ENCODE measurements around the gene RAB27A. TPM values are rescaled to one million over a fixed set of nuclear protein-coding genes. Genes with fewer than 3 reads are reported as not detected.

The RAB27A gene
- total RNA-seq, 4 donors from 2014 or later = 6.2 to 11.9 (median 7.5) TPM

GRCh38 chr15:55194256-55194655 lies 95.4 kb downstream of the RAB27A start:
- TF ChIP-seq POLR2A (IDR thresholded peaks at IDR 0.05) = no peak
- TF ChIP-seq, protein P1, sequence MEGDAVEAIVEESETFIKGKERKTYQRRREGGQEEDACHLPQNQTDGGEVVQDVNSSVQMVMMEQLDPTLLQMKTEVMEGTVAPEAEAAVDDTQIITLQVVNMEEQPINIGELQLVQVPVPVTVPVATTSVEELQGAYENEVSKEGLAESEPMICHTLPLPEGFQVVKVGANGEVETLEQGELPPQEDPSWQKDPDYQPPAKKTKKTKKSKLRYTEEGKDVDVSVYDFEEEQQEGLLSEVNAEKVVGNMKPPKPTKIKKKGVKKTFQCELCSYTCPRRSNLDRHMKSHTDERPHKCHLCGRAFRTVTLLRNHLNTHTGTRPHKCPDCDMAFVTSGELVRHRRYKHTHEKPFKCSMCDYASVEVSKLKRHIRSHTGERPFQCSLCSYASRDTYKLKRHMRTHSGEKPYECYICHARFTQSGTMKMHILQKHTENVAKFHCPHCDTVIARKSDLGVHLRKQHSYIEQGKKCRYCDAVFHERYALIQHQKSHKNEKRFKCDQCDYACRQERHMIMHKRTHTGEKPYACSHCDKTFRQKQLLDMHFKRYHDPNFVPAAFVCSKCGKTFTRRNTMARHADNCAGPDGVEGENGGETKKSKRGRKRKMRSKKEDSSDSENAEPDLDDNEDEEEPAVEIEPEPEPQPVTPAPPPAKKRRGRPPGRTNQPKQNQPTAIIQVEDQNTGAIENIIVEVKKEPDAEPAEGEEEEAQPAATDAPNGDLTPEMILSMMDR (IDR thresholded peaks at IDR 0.05) = no peak
- no peak for DNase-seq (ENCODE audit: low spot score in 2 of 2)
- H3K4me3 ChIP-seq (ENCODE audit: low read depth, poor library complexity, severe bottlenecking) = no peak overlapping the region
- intact Hi-C loops (cut with DNase I; ENCODE audit: low total_unique reads) = no loop called here

DNA sequence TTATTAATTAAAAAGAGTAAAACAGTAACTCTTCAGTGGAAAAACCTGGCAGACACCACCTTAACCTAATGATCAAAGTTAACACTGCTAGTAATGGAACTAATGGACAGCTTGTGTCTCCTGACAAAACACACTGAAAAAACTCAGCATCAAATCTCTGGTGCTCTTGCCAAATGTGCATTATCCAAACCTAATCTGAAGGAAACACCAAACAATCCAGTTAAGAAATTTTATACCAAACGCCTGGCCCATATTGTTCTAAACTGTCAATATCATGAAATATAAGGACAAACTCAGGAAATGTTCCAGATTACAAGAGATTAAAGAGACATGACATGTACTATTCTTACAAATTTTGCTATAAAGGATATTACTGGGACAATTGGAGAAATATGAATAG lies 103.3 kb downstream of the RAB27A start:
- intact Hi-C loops (cut with DNase I; ENCODE audit: low total_unique reads) = no loop called here
- TF ChIP-seq, protein P1 (IDR thresholded peaks at IDR 0.05) = no peak
- no peak for TF ChIP-seq POLR2A (IDR thresholded peaks at IDR 0.05)
- no peak for DNase-seq (ENCODE audit: low spot score in 2 of 2)
- H3K4me3 ChIP-seq (ENCODE audit: low read depth, poor library complexity, severe bottlenecking) = no peak overlapping the region
- WGBS, 2 donors = 64 to 78% methylated on average over 1 of the region's 1 CpG

DNA sequence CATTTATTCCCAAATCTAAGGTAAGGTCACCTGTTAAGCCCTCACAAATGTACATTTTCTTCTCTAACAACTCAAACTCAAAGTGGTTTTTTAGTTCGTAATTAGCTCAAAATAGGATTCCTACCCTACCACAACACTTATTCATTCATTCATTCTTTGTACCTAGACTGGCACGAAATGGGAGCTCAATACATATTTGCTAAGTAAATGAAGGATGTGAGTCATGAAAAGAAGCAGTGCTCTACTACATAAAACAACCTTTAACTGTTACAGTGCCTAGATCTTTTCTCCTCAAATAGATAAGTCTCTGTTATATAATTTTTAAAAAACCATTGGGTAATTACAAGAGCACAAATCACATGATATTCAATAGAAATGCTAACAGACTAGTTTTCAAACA lies 105.9 kb downstream of the RAB27A start:
- no peak for TF ChIP-seq POLR2A (IDR thresholded peaks at IDR 0.05)
- TF ChIP-seq, protein P1 (IDR thresholded peaks at IDR 0.05) = no peak
- intact Hi-C loops (cut with DNase I; ENCODE audit: low total_unique reads) = no loop called here
- DNase-seq (ENCODE audit: low spot score in 2 of 2) = no peak
- WGBS, 2 donors = 82 to 90% methylated on average over 2 of the region's 2 CpGs
- H3K4me3 ChIP-seq (ENCODE audit: low read depth, poor library complexity, severe bottlenecking) = no peak overlapping the region

DNA sequence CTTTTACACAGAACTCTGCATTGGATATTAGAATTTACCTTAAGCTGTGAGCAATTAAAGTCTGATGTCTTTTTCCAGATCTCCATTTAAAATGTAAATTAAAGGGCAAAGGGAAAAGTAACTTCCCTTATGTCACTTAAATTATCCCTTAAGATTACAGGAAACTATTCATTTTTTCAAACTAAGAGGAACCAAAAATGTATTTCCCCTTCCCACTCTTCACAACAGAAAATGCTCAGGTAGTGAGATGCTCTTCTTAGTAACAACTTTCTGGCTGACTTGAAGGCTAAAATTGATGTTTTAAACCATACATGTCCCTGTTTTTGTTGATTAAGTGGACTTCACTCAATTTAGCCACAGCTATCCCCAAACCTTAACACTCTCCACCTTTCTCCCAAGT lies 110.5 kb downstream of the RAB27A start:
- no peak for DNase-seq (ENCODE audit: low spot score in 2 of 2)
- no peak overlapping the region for H3K4me3 ChIP-seq (ENCODE audit: low read depth, poor library complexity, severe bottlenecking)
- intact Hi-C loops (cut with DNase I; ENCODE audit: low total_unique reads) = no loop called here
- TF ChIP-seq, protein P1 (IDR thresholded peaks at IDR 0.05) = no peak
- no peak for TF ChIP-seq POLR2A (IDR thresholded peaks at IDR 0.05)

- intact Hi-C loops (cut with DNase I; ENCODE audit: low total_unique reads) = no loop called here
- TF ChIP-seq, protein P1 (IDR thresholded peaks at IDR 0.05) = no peak
- no peak for TF ChIP-seq POLR2A (IDR thresholded peaks at IDR 0.05)
- H3K4me3 ChIP-seq (ENCODE audit: low read depth, poor library complexity, severe bottlenecking) = no peak overlapping the region
- WGBS, 2 donors = 51 to 83% methylated on average over 4 of the region's 4 CpGs
- DNase-seq (ENCODE audit: low spot score in 2 of 2) = no peak
Measured at GRCh38 chr15:55170361-55170760, 119.3 kb downstream of the RAB27A start.

- TF ChIP-seq POLR2A (IDR thresholded peaks at IDR 0.05) = no peak
- TF ChIP-seq, protein P1 (IDR thresholded peaks at IDR 0.05) = no peak
- 72% methylated on average over 11 of the region's 11 CpGs for WGBS, 2 donors
- DNase-seq (ENCODE audit: low spot score in 2 of 2) = peak in 1 of 2 donors; percentile 20
Measured at GRCh38 chr15:55168350-55168974, 121.2 kb downstream of the RAB27A start.

More at GRCh38 chr15:55168350-55168974, 121.2 kb downstream of the RAB27A start:
- intact Hi-C loops (cut with DNase I; ENCODE audit: low total_unique reads) = no loop called here
- no peak overlapping the region for H3K4me3 ChIP-seq (ENCODE audit: low read depth, poor library complexity, severe bottlenecking)
